OCI-LY7 (cell line): ENCODE results near the gene MAB21L3. TPM values are rescaled to one million over a fixed set of nuclear protein-coding genes. Genes with fewer than 3 reads are reported as not detected.

Experiments used
- BruUV-seq: library from RNA; stranded (reverse); fragments of 400-500 nt; replicated peaks from 2 replicates; lab custom pipeline; 2021; lab: Mats Ljungman, UMichigan
- CTCF ChIA-PET: fragments of 300-600 bp; sonication (Branson Sonifier 250); formaldehyde crosslinking; loops from one replicate; lab custom pipeline; 2022; ENCODE audit warnings: antibody characterized with exemption; ENCODE audit not compliant: unreplicated experiment; lab: Charles Lee
- POLR2A ChIA-PET: fragments of 300-600 bp; sonication (Branson Sonifier 250); formaldehyde crosslinking; loops from one replicate; lab custom pipeline; 2022; ENCODE audit warnings: antibody characterized with exemption; lab: Charles Lee
- DNase-seq: peaks from one replicate; pipeline ENCODE4 v3.0.0-alpha.2; 2015; ENCODE audit warnings: low spot score
- H2AFZ ChIP-seq: fragments of 200-600 bp; sonication (generic), shearing (Covaris generic); 2 replicates; pipeline ENCODE4 v1.6.1; 2014; ENCODE audit warnings: mild to moderate bottlenecking, antibody characterized with exemption, low read length, moderate library complexity
- H3K27ac ChIP-seq: fragments of 200-600 bp; sonication (generic); 2 replicates; pipeline ENCODE4 v1.5.1; 2014; ENCODE audit warnings: mixed run types, low read depth, mild to moderate bottlenecking, moderate library complexity, low read length, inconsistent platforms; ENCODE audit not compliant: poor library complexity, severe bottlenecking
- H3K36me3 ChIP-seq: fragments of 200-600 bp; sonication (generic); 2 replicates; pipeline ENCODE4 v1.6.1; 2014; ENCODE audit warnings: mild to moderate bottlenecking, antibody characterized with exemption, low read length, moderate library complexity, mixed read lengths; ENCODE audit not compliant: insufficient read depth
- H3K4me1 ChIP-seq: fragments of 200-600 bp; sonication (generic); 2 replicates; pipeline ENCODE4 v1.5.1; 2014; ENCODE audit warnings: mild to moderate bottlenecking, low read length; ENCODE audit not compliant: insufficient read depth, poor library complexity, severe bottlenecking
- H3K4me2 ChIP-seq: fragments of 200-600 bp; sonication (generic); 2 replicates; pipeline ENCODE4 v1.6.1; 2014; ENCODE audit warnings: mild to moderate bottlenecking, low read length
- H3K4me3 ChIP-seq: fragments of 200-600 bp; sonication (generic); 2 replicates; pipeline ENCODE4 v1.5.1; 2014; ENCODE audit warnings: mild to moderate bottlenecking, low read depth, low read length; ENCODE audit not compliant: poor library complexity, severe bottlenecking
- H3K79me2 ChIP-seq: fragments of 200-600 bp; sonication (generic); 2 replicates; pipeline ENCODE4 v1.6.1; 2016; ENCODE audit warnings: low read depth, mild to moderate bottlenecking, low read length, moderate library complexity, mixed read lengths; ENCODE audit not compliant: insufficient read depth
- H3K9me2 ChIP-seq: fragments of 200-600 bp; sonication (generic); 2 replicates; pipeline ENCODE4 v1.6.1; 2016; ENCODE audit warnings: mild to moderate bottlenecking, low read length, mixed read lengths; ENCODE audit not compliant: insufficient read depth
- H3K9me3 ChIP-seq: fragments of 200-600 bp; sonication (generic); 2 replicates; pipeline ENCODE4 v1.6.1; 2014; ENCODE audit warnings: mild to moderate bottlenecking, mixed run types, low read length, mixed read lengths
- H4K20me1 ChIP-seq: fragments of 200-600 bp; sonication (generic); 2 replicates; pipeline ENCODE4 v1.6.1; 2014; ENCODE audit warnings: mild to moderate bottlenecking, antibody characterized with exemption, low read length, moderate library complexity, mixed read lengths; ENCODE audit not compliant: insufficient read depth
- CTCF ChIP-seq: fragments of 200-600 bp; sonication (generic); conservative IDR thresholded peaks from 2 replicates; pipeline ENCODE4 v1.5.1; 2014; ENCODE audit warnings: mild to moderate bottlenecking, antibody characterized with exemption, low read length, moderate library complexity, mixed read lengths
- EZH2phosphoT487 ChIP-seq: fragments of 200-600 bp; sonication (generic); IDR thresholded peaks from 2 replicates; pipeline ENCODE4 v1.6.1; 2018; ENCODE audit warnings: low read depth, borderline replicate concordance, mild to moderate bottlenecking, mixed run types, antibody characterized with exemption, low read length, moderate library complexity, mixed read lengths
- intact Hi-C: fragments of 100-400 bp; cut with micrococcal nuclease; formaldehyde crosslinking; loops from one replicate; pipeline ENCODE4 v1.10.0; 2022; ENCODE audit not compliant: unreplicated experiment
- total RNA-seq, 2 experiments: library from RNA; depleted of rRNA in 1 of 2; stranded (reverse); fragments of >200 nt in 1 of 2; shearing (Covaris generic) in 1 of 2; gene quantifications; 2 replicates each; pipeline ENCODE4 v1.2.3, GENCODE V29; 2014 to 2022

The MAB21L3 gene
- total RNA-seq, 2 experiments from 2014 or later: not detected

- H3K27ac ChIP-seq: no peak overlapping the region
- no TSS peak for BruUV-seq
- H3K79me2 ChIP-seq: no peaks in the 10 kb centered on the region
- no peaks in the 10 kb centered on the region for H3K9me2 ChIP-seq
- 0 out of 2 replicates have a peak overlapping the region, but pooled peaks have one; percentile 2 for H2AFZ ChIP-seq
- DNase-seq: no peak
- no peak overlapping the region for H3K4me2 ChIP-seq
- no peak overlapping the region for H3K4me3 ChIP-seq
- no peak for TF ChIP-seq CTCF
- TF ChIP-seq EZH2phosphoT487: no peak
- H3K9me3 ChIP-seq: no peaks in the 10 kb centered on the region
- H4K20me1 ChIP-seq: no peaks in the 10 kb centered on the region
- H3K4me1 ChIP-seq: peaks cover 24% of the 10 kb centered on the region
- CTCF ChIA-PET: no interaction called here
- H3K36me3 ChIP-seq: no peaks in the 10 kb centered on the region
- intact Hi-C loops: no loop called here
- POLR2A ChIA-PET: no interaction called here
Observed at GRCh38 chr1:116164150-116164549, 53.0 kb downstream of the MAB21L3 start.

GRCh38 chr1:116164604-116165368 is 53.6 kb downstream of the MAB21L3 start:
- intact Hi-C loops: no loop called here
- ChIA-PET CTCF (no interaction called here), POLR2A (interaction anchor here (0.6 kb wide), 1 partner anchor 31 kb away, joined by 3 read pairs; no protein-coding TSS in a partner anchor)
- Histone ChIP-seq H3K36me3 (no peaks in the 10 kb centered on the region), H2AFZ (peak overlapping the region; percentile 2; the same call in 1 of the 2 replicates), H3K9me3 (no peaks in the 10 kb centered on the region), H4K20me1 (no peaks in the 10 kb centered on the region), H3K27ac (no peak overlapping the region), H3K4me3 (no peak overlapping the region), H3K9me2 (no peaks in the 10 kb centered on the region), H3K4me2 (no peak overlapping the region), H3K4me1 (peaks cover 24% of the 10 kb centered on the region), H3K79me2 (no peaks in the 10 kb centered on the region)
- DNase-seq: no peak
- no TSS peak for BruUV-seq
- TF ChIP-seq EZH2phosphoT487 (no peak), CTCF (no peak)

DNA sequence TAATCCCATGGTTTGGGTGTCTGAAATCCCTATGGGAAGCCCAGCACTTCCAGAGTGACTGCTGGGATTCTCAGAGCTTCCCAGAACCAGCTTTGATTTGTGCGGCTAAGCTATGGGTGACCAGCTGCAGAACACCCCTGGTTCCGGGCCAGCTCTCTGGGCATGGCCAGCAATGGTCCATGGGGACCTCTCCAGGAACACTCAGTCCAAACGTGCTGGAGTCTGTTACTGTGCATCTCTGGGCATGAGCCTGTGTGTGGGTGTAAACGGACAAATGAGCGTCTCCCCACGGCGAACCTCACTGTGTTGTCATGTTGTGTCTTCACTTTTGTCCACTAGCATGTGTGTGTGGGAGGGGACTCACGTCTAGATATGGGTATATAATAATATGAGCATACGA is 54.4 kb downstream of the MAB21L3 start:
- no peak overlapping the region for H2AFZ ChIP-seq
- no peak overlapping the region for H3K4me3 ChIP-seq
- peaks cover 21% of the 10 kb centered on the region for H3K4me1 ChIP-seq
- DNase-seq: no peak
- POLR2A ChIA-PET: no interaction called here
- CTCF ChIA-PET: no interaction called here
- H3K27ac ChIP-seq: no peak overlapping the region
- H3K4me2 ChIP-seq: no peak overlapping the region
- no peaks in the 10 kb centered on the region for H3K9me3 ChIP-seq
- H3K9me2 ChIP-seq: no peaks in the 10 kb centered on the region
- H3K79me2 ChIP-seq: no peaks in the 10 kb centered on the region
- H4K20me1 ChIP-seq: no peaks in the 10 kb centered on the region
- TF ChIP-seq EZH2phosphoT487 (no peak), CTCF (no peak)
- no TSS peak for BruUV-seq
- intact Hi-C loops: no loop called here
- no peaks in the 10 kb centered on the region for H3K36me3 ChIP-seq
